GM19468 (cell line): ENCODE results near the gene DNAJC17.

Experiments
- ATAC-seq: cut with Tn5 transposase; IDR thresholded peaks from one replicate; pipeline ENCODE4 v1.9.1; 2021; ENCODE audit warnings: mild to moderate bottlenecking, moderate library complexity, moderate number of reproducible peaks; ENCODE audit not compliant: unreplicated experiment; ENCODE audit errors: extremely low read depth

Gene DNAJC17, protein sequence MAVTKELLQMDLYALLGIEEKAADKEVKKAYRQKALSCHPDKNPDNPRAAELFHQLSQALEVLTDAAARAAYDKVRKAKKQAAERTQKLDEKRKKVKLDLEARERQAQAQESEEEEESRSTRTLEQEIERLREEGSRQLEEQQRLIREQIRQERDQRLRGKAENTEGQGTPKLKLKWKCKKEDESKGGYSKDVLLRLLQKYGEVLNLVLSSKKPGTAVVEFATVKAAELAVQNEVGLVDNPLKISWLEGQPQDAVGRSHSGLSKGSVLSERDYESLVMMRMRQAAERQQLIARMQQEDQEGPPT

DNA sequence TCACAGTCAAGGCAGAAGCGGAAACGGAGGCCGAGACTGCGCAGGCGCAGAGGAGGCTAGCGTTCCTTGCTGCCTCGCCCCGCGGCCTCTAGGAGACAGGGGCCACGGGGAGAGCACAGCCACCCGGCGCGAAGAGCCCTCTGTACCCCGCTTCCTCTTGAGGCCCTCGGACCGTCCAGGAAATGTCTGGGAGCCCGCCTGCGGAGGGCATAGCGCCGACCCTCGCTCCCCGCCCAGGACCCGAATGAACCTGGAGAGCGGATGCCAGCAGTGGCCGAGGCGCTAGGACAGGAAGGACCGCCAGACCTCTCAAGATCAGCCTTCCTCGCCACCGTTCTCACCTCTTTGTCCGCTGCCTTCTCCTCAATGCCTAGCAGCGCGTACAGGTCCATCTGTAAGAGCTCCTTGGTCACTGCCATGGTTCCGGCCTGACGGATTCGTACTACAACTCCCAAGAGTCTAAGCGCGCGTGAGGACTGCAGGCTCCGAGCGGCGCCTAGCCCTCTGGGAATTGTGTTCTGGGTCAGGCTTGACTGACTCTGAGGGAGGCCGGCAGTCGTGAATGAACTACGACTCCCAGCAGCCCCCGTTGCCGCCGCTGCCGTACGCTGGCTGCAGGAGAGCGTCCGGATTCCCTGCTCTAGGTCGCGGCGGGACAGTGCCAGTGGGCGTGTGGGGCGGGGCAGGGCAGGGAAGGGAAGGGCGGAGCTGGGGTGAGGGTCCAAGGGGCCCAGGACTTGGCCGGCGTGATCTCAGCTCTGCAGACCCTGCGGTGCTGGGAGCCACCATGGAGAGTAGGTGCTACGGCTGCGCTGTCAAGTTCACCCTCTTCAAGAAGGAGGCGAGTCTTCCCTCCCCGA, at the start of gene DNAJC17, which contains the start of gene ZFYVE19:
Gene DNAJC17, minus strand, starts transcription at position 446 of the 860 bp plus-strand sequence. Its CDS starts 27 bp downstream, at position 419.
Gene ZFYVE19, plus strand, starts transcription at position 62 of the 860 bp plus-strand sequence. Its CDS starts 501 bp downstream, at position 563.
- ATAC-seq: peak; percentile 93

DNA sequence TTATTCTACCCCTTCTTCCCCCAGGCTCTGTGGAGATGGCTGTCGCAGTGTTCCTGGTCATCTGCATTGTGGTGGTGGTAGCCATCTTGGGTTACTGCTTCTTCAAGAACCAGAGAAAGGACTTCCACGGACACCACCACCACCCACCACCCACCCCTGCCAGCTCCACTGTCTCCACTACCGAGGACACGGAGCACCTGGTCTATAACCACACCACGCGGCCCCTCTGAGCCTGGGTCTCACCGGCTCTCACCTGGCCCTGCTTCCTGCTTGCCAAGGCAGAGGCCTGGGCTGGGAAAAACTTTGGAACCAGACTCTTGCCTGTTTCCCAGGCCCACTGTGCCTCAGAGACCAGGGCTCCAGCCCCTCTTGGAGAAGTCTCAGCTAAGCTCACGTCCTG, 49.5 kb upstream of the DNAJC17 start:
- ATAC-seq: no peak

DNA sequence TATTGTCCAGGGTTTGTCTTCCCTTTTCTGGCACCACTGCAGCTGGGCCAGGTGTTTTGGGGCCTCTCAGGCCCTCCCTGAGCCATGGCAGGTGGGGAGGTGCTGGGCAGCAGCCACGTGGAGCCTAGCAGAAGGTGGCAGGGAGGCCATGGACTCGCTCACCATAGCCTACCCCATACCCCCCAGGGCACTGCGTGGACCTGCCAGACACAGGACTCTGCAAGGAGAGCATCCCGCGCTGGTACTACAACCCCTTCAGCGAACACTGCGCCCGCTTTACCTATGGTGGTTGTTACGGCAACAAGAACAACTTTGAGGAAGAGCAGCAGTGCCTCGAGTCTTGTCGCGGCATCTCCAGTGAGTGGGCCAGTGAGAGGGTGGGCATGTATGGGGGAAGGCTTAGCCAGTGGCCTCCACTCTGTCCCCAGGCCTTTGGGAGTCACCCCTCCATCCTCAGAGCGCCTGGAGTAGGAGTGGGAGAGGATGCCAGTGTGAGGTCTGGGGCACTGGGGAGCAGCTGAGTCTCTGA, 48.5 kb upstream of the DNAJC17 start:
- ATAC-seq: no peak

DNA sequence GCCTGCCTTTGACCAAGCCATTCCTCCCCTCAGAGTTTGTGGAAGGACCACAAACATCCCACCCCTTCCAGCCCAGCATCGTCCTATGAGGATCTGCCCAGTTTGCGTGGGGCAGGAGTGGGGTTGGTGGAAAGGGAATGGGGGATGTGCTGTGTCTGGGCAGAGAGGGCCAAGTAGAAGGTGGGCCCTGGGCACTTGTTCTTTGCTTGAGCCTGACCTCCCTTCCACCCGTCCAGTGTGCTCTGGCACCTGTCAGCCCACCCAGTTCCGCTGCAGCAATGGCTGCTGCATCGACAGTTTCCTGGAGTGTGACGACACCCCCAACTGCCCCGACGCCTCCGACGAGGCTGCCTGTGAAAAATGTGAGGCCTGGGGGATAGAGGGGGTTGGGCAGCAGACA, 46.9 kb upstream of the DNAJC17 start:
- no peak for ATAC-seq

DNA sequence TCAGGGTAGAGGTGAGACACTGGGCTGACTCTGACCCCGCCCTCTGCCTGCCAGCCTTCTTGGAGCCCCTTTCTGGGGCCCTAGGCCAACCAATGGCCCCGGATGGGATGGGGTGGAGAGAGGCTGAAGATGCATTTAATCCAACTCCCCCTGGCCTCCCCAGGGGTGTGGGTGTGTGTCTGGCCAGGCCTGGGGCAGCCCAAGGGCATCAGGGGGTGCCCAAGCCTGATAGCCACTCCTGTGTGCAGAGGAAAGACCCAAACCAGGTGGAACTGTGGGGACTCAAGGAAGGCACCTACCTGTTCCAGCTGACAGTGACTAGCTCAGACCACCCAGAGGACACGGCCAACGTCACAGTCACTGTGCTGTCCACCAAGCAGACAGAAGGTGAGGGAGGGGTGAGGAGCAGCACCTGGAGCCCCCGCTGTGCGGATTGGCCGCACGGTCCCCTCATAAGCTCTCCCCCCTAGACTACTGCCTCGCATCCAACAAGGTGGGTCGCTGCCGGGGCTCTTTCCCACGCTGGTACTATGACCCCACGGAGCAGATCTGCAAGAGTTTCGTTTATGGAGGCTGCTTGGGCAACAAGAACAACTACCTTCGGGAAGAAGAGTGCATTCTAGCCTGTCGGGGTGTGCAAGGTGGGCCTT, 46.1 kb upstream of the DNAJC17 start:
- ATAC-seq: no peak

DNA sequence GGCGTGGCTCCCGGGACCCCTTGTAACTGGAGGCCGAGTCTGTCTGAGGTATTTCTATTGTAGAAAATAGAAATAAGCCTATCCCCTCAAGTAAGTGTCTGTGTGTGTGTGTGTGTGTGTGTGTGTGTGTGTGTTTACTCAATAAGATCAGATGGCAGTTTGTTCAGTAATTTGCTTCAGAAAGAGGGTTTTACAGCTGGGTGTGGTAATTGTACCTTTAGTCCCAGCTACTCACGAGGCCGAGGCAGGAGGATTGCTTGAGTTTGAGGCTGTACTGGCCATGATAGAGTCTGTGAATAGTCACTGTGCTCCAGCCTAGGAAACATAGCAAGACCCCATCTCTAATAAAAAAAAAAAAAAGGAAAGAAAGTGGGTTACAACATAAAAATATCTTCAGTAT, 45.3 kb upstream of the DNAJC17 start:
- ATAC-seq: no peak

DNA sequence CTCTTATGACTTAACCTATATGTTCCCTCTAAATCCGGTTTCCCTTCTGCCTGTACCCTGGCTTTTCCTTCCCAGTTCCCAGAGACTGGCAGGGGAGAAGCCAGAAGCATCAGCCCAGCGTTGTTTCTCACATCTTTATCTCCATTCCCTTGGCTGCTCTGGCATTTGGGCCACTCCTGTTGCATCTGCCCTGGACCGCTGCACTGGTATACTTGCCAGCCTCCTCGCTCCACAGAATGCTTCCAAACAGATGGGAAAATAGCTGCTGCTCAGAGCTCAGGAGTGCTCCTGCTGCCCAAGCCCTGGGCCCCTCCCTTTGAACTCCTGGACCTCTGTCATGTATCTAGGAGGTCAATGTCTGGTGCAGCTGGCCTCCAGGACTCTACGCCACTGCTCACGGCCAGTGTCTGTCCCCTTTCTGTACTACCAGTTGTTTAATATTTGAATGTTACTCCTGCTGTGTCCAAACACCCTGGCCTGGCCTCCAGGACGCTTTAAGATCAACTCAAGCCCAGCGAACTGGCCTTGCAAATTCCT, 43.4 kb upstream of the DNAJC17 start:
- no peak for ATAC-seq

DNA sequence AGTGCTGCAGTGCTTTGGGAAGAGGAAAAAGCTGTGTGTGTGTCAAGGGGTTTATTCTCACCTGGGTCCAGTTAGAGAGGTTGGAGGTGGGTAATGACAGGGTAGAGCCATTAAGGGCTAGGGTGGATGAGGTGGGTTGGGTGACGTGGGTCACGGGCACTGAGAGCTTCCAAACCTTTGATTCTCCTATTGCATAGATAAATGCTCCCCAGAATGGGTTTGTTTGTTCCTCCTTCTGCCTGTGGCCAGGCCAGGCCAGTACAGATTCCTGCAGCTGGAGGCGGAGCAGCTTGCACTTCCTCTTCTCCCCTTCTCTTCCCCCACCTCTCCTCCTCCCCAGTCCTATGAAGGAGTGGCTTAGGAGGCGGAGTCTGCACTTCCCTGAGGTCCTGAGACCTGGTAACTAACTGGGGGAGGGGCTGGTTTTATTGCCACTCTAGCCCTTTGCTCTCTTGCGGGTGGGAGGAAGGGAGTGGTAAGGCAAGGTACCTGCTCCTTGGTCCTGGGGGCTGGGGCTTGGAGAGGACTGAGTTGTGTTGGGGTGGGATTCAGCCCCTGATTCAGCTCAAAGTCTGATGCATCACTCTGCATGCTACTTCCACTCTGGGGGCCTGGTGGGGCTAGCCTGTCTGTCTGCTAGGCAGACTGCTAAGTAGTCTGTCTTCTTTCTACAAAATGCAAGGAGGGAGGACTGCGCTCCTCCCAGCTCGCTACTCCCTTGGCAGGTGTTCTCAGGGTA, 40.1 kb upstream of the DNAJC17 start:
- no peak for ATAC-seq

DNA sequence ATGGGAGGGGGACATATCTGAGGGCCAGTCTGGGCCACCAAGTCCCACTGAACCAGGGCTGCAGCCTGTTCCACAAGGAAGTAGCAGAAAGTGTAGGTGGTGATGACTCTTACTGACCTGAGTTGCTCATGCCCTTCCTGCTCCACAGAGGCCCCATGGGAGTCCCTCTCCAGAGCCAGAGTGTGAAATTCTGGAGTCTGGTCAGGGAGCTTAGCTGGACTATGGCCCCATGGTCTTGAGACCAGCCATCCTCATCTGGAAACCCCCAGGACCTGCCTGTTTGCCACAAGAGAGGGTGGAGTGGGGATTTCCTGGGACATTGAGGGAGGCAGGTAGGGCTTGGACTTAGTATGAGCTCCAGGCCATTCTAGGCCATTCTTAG, 39.6 kb upstream of the DNAJC17 start:
- ATAC-seq: no peak

DNA sequence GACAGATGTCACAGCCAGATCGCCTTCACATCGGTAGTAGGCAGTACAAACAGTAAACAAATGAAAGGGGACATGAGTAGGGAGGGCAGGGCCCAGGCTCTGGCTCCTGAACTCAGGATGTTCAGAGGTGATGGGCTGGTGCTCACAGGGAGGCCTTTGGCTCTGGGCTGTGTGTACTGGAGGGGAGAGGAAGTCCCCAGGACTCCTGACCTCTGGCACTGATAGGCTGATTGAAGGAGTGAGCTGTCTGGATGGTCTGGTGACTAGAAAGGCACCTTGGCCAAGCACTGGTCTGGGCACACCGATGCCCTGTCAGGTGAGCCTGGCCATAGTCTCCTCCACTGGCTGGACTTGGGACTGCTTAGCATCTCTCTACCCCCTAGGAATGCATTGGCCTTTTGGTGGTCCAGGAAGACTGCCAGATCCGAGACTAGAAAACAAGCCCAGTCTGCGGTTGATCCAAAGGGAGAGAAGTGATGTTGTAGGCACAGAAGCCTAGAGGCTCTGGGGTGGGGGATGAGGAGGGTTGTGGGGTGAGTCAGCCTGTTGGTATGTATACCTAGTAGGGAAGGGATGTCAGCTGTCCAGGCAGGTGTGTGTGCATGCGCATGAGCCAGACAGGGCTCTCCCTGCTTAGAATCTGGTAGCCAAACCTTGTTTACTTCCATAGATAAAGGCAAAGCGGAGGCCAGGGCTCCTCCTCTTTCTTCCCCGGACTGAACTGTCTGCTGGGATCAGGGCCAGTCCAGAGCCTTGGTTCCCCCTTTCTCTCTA, 38.4 kb upstream of the DNAJC17 start:
- no peak for ATAC-seq

DNA sequence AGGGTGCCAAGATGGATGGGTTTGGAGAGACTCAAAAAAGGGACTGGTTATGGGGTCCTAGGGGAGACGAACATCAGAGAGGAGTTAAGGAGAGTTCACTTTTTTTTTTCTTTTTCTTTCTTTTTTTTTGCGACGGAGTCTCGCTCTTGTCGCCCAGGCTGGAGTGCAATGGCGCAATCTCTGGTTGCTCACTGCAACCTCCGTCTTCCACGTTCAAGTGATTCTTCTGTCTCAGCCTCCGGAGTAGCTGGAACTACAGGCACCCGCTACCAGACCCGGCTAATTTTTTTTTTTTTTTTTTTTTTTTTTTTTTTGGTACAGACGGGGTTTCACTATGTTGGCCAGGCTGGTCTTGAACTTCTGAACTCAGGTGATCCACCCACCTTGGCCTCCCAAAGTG, 37.8 kb upstream of the DNAJC17 start:
- no peak for ATAC-seq

DNA sequence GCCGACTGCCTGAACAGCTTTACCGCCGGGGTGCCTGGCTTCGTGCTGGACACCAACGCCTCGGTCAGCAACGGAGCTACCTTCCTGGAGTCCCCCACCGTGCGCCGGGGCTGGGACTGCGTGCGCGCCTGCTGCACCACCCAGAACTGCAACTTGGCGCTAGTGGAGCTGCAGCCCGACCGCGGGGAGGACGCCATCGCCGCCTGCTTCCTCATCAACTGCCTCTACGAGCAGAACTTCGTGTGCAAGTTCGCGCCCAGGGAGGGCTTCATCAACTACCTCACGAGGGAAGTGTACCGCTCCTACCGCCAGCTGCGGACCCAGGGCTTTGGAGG, 37.4 kb upstream of the DNAJC17 start:
- ATAC-seq: no peak

DNA sequence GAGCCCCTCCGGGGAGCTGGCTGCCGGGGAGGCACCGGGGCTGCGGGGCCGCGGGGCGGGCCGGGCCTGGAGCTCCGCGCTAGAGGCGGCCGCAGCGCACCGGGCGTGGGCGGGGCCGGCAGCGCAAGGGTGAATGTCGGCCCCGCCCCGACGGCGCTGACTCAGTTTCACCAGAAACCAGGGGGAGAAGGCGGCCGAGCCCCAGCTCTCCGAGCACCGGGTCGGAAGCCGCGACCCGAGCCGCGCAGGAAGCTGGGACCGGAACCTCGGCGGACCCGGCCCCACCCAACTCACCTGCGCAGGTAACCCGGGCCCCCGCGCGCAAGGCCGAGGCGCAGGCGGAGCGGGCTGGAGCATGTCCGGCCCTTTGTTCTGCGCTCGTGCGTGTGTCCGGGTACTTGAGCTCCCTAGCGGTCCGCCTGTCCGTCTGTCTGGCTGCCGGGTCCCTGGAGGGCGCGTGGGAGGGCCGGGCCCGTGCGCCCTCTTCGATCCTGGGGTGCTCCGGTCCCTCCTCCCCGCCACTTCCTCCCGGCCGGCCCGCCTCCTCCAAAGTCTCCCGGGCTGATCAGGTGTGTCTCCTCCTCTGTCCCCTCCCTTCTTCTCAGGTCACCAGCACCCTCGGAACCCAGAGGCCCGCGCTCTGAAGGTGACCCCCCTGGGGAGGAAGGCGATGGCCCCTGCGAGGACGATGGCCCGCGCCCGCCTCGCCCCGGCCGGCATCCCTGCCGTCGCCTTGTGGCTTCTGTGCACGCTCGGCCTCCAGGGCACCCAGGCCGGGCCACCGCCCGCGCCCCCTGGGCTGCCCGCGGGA, 36.8 kb upstream of the DNAJC17 start, which contains the start of gene SPINT1:
Gene SPINT1, plus strand, starts transcription at position 164 of the 811 bp plus-strand sequence. Its CDS starts 507 bp downstream, at position 671.
- ATAC-seq: no peak

DNA sequence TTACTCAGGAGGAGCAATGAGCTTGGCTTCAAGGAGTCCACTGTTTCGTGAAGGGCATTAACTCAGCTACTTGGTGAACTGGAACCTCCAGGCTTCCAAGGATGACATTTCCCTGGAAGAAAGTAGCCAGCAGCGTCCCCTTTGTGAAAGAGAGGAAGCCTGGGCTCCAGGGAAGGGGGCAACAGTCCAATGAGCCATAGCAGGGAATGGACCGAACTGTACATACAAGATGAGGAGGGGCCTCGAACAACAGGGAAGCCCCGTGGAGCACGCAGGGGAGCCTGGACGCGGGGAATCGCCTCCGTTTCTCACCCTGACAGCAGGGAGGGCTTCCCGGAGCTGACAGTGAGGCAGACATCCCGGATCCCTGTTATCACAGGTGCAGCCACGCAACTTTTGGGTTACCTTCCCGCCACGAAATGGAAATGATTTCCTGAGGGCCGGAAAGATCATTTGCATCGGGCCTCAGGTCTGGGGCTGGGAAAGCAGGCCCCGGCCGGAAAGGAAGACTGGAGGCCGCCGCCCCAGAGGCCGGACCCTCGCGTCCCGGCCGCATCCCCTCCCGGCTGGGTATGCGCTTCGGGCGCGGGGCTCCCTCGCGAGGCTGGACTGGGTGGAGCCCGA, 36.1 kb upstream of the DNAJC17 start:
- no peak for ATAC-seq

DNA sequence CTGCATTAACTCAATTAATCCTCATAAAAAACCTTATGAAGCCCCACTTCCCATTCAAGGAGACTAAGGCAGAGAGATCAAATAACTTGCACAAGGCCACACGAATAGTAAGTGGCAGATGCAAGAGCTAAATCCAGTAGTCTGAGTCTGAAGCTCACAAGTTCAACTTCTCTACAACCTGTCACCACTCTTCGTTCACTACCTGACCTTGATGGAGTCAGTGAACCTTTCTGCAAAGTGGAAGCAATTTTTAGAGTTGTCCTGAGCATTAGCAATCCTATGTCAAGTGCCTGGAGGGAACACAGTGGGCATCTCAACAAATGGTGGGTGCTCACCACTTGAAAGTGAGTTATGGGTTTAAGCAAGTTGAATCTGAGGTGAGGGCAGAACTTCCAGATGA, 34.5 kb upstream of the DNAJC17 start:
- ATAC-seq: no peak

DNA sequence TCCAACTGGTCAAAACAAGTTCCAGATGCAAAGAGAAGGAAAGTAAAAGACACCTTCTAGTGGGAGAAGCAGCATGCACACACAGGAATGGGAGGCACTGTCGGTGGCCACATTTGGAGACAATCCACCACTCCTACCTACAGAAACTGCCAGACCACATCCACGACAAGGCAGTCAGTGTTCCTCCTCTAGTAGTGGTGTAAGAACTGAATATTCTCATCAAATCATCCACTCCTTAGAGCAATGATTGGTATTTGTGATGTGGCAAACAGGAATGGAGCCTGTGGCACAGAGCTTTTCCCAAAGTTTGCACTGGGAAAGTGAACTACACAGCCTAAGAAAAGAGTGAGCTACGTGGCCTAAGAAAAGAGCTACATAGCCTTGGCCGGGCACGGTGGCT, 31.5 kb upstream of the DNAJC17 start:
- no peak for ATAC-seq

DNA sequence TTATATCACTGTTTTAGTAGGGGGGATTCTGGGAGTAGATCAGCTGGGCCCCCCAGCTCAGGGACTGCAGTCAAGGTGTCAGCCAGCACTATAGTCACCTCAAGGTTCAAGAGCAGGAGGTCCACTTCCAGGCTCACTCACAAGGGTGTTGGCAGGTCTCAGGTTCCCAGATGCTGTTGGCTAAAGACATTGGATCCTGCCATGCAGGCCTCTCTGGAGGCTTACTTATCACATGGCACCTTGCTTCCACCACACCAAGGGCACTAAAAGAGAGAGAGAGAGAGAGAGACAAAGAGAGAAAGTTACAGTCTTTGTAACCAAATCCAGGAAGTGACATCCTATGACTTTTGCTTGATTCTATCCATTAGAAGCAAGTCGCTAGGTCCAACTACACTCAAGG, 28.7 kb upstream of the DNAJC17 start:
- no peak for ATAC-seq

DNA sequence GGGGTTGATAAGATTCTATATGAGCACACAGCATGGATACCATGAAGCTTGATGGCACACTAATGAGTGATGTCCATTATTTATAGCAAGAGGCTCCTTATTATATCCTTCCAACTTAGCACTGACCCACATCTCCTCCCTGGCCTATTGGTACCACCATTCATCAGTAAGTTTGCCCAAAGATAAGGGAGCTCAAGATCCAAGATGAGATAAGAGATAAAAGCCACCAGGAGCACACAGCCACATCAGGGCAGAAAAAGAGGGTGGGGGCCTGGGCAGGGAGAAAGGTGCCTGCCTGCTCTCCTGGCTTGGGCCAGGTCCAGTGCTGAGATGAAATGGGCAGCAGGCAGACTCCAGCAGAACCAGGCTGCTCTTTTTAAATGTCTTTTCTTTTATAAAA, 25.6 kb upstream of the DNAJC17 start:
- no peak for ATAC-seq
